HepG2 (cell line): Measurements from ENCODE around the gene PRKAR1B. TPM values are rescaled to one million over a fixed set of nuclear protein-coding genes. Genes with fewer than 3 reads are reported as not detected.

ENCODE experiments used
- ETV5 ChIP-seq: IDR thresholded peaks from 2 replicates; pipeline ENCODE4 v1.6.1; 2018; ENCODE audit warnings: missing biosample characterization, missing genetic modification reagents, inconsistent platforms, borderline replicate concordance
- FOXC1 ChIP-seq: sonication (generic); formaldehyde crosslinking; IDR thresholded peaks from 2 replicates; pipeline ENCODE4 v1.8.0; 2022; ENCODE audit warnings: mild to moderate bottlenecking, missing genetic modification reagents, borderline replicate concordance
- HMGXB4 ChIP-seq, 2 experiments: sonication (generic) in 1 of 2; formaldehyde crosslinking in 1 of 2; IDR thresholded peaks; 2 replicates each; pipeline versions ENCODE4 v1.4.0 to v1.6.1; 2018 to 2020; ENCODE audit warnings: missing genetic modification reagents in 2 of 2, borderline replicate concordance in 1 of 2, low read depth in 1 of 2, mild to moderate bottlenecking in 1 of 2, missing biosample characterization in 1 of 2
- MIER2 ChIP-seq: IDR thresholded peaks from 2 replicates; pipeline ENCODE4 v1.6.1; 2016; ENCODE audit warnings: missing biosample characterization, missing genetic modification reagents
- RARG ChIP-seq: sonication (generic); formaldehyde crosslinking; IDR thresholded peaks from 2 replicates; pipeline ENCODE4 v1.4.0; 2020; ENCODE audit warnings: low read depth, mild to moderate bottlenecking, missing genetic modification reagents
- RNF219 ChIP-seq: sonication (generic); formaldehyde crosslinking; IDR thresholded peaks from 2 replicates; pipeline ENCODE4 v1.5.0; 2020; ENCODE audit warnings: mild to moderate bottlenecking, missing genetic modification reagents
- RXRA ChIP-seq: sonication (generic); formaldehyde crosslinking; IDR thresholded peaks from 2 replicates; pipeline ENCODE4 v1.5.1; 2020; ENCODE audit warnings: missing genetic modification reagents
- SRSF4 ChIP-seq: fragments of 200-400 bp; formaldehyde crosslinking; IDR thresholded peaks from one replicate; pipeline ENCODE4 v1.6.1; 2018; ENCODE audit warnings: mild to moderate bottlenecking, low read depth, low read length, moderate library complexity; ENCODE audit not compliant: poor library complexity, severe bottlenecking
- TEF ChIP-seq: sonication (generic); formaldehyde crosslinking; IDR thresholded peaks from 2 replicates; pipeline ENCODE4 v1.5.0; 2020; ENCODE audit warnings: missing genetic modification reagents
- ZBTB14 ChIP-seq: sonication (generic); formaldehyde crosslinking; IDR thresholded peaks from 2 replicates; pipeline ENCODE4 v1.4.0; 2020; ENCODE audit warnings: missing genetic modification reagents
- ZFP1 ChIP-seq: IDR thresholded peaks from 2 replicates; pipeline ENCODE4 v1.6.1; 2016
- ZNF263 ChIP-seq: sonication (generic); formaldehyde crosslinking; IDR thresholded peaks from 2 replicates; pipeline ENCODE4 v1.4.0; 2020; ENCODE audit warnings: missing genetic modification reagents
- ZNF280D ChIP-seq: sonication (generic); formaldehyde crosslinking; IDR thresholded peaks from 2 replicates; pipeline ENCODE4 v1.5.1; 2020; ENCODE audit warnings: mild to moderate bottlenecking, missing genetic modification reagents
- ZNF441 ChIP-seq: sonication (generic); formaldehyde crosslinking; IDR thresholded peaks from 2 replicates; pipeline ENCODE4 v1.7.0; 2021; ENCODE audit warnings: missing genetic modification reagents, borderline replicate concordance
- ZNF451 ChIP-seq: sonication (generic); formaldehyde crosslinking; IDR thresholded peaks from 2 replicates; pipeline ENCODE4 v1.5.0; 2020; ENCODE audit warnings: mild to moderate bottlenecking, missing genetic modification reagents
- ZSCAN25 ChIP-seq: sonication (generic); formaldehyde crosslinking; IDR thresholded peaks from 2 replicates; pipeline ENCODE4 v1.8.0; 2022; ENCODE audit warnings: mild to moderate bottlenecking, missing genetic modification reagents
- polyA plus RNA-seq, 8 experiments: library from polyadenylated mRNA; depleted of rRNA in 3 of 8; stranded (reverse) in 7 of 8; unstranded in 1 of 8; fragments of >200 nt; fragmentation: Illumina TruSeq in 4 of 8; extraction: Trizol in 4 of 8; gene quantifications; 2 replicates each; pipeline versions ENCODE4 v1.2.1 to v1.2.3, GENCODE V29; 2011 to 2016; ENCODE audit warnings: low read depth in 4 of 8, missing spikeins in 1 of 8, mixed read lengths in 1 of 8; ENCODE audit not compliant: insufficient read depth in 1 of 8
- total RNA-seq, 5 experiments: library from RNA; depleted of rRNA; stranded (reverse); fragments of >200 nt; fragmentation: Illumina TruSeq; extraction: Trizol; gene quantifications; 2 replicates each; pipeline ENCODE4 v1.2.3, GENCODE V29; 2016; ENCODE audit warnings: low read depth in 1 of 5

Gene PRKAR1B
- total and polyA plus RNA-seq, 2 of the 13 experiments (the other 11 are each of a cell fraction or from before 2014, with no cell fraction given): 7.9 to 28.2 TPM

GRCh38 chr7:726084-726853 lies 812 bp downstream of the PRKAR1B start, which contains the start of gene DNAAF5 (continued):
- TF ChIP-seq HMGXB4 (CRISPR knock-in tag; IDR thresholded peaks at IDR 0.05; ENCODE audit: borderline replicate concordance in 1 of 2, low read depth in 1 of 2): peak in 1 of 2 experiments; percentile 71; a peak in 2 of 4 replicates
- TF ChIP-seq ZBTB14: no peak
- TF ChIP-seq RXRA: peak; percentile 79
- no peak for TF ChIP-seq MIER2 (CRISPR knock-in tag)
- TF ChIP-seq ZNF263 (CRISPR knock-in tag): peak; percentile 26; the same call in 1 of the 2 replicates
- TF ChIP-seq ZNF280D (CRISPR knock-in tag): peak; percentile 72
- peak; percentile 45; the same call in 1 of the 2 replicates for TF ChIP-seq ZNF451 (CRISPR knock-in tag)
- peak; percentile 78 for TF ChIP-seq ZSCAN25 (CRISPR knock-in tag)
- no peak for TF ChIP-seq TEF (CRISPR knock-in tag)
- no peak for TF ChIP-seq RNF219 (CRISPR knock-in tag)
- peak; percentile 41; the same call in 1 of the 2 replicates for TF ChIP-seq ZFP1
- peak; percentile 77; the same call in 1 of the 2 replicates for TF ChIP-seq FOXC1 (CRISPR knock-in tag)
- no peak for TF ChIP-seq SRSF4
- peak; percentile 88 for TF ChIP-seq ETV5 (CRISPR knock-in tag)
- TF ChIP-seq RARG: no peak
- TF ChIP-seq ZNF441 (CRISPR knock-in tag): no peak; the same call in 1 of the 2 replicates
